OCI-LY1 (cell line): ENCODE results near the gene VCL.

Experiments
- H2AFZ ChIP-seq: fragments of 200-600 bp; sonication (generic), shearing (Covaris generic); 2 replicates; pipeline ENCODE4 v1.6.0; 2014; ENCODE audit warnings: antibody characterized with exemption, mild to moderate bottlenecking, low read length
- H3F3A ChIP-seq: fragments of 200-600 bp; sonication (generic), shearing (Covaris generic); 2 replicates; pipeline ENCODE4 v1.6.0; 2014; ENCODE audit warnings: mild to moderate bottlenecking, antibody characterized with exemption, low read length, moderate library complexity; ENCODE audit not compliant: insufficient read depth
- H3K27ac ChIP-seq: fragments of 200-600 bp; sonication (generic); 2 replicates; pipeline ENCODE4 v1.5.1; 2014; ENCODE audit warnings: low read length, mixed run types, mild to moderate bottlenecking, low read depth; ENCODE audit not compliant: poor library complexity, severe bottlenecking
- H3K27me3 ChIP-seq: fragments of 200-600 bp; sonication (generic); 2 replicates; pipeline ENCODE4 v1.6.0; 2014; ENCODE audit warnings: antibody characterized with exemption, mild to moderate bottlenecking, low read length, moderate library complexity; ENCODE audit not compliant: insufficient read depth
- H3K36me3 ChIP-seq: fragments of 200-600 bp; sonication (generic); 2 replicates; pipeline ENCODE4 v1.6.1; 2014; ENCODE audit warnings: mild to moderate bottlenecking, antibody characterized with exemption, low read length, moderate library complexity, mixed read lengths; ENCODE audit not compliant: insufficient read depth
- H3K4me1 ChIP-seq: fragments of 200-600 bp; sonication (generic); 2 replicates; pipeline ENCODE4 v1.5.1; 2014; ENCODE audit warnings: mild to moderate bottlenecking, low read length, moderate library complexity; ENCODE audit not compliant: insufficient read depth, severe bottlenecking
- H3K4me2 ChIP-seq: fragments of 200-600 bp; sonication (generic), shearing (Covaris generic); 2 replicates; pipeline ENCODE4 v1.6.1; 2014; ENCODE audit warnings: low read length
- H3K4me3 ChIP-seq: fragments of 200-600 bp; sonication (generic); 2 replicates; pipeline ENCODE4 v1.5.1; 2014; ENCODE audit warnings: low read length, low read depth, mild to moderate bottlenecking, mixed read lengths; ENCODE audit not compliant: poor library complexity, severe bottlenecking
- H3K79me2 ChIP-seq: fragments of 200-600 bp; shearing (Covaris generic); 2 replicates; pipeline ENCODE4 v1.6.1; 2016; ENCODE audit warnings: mixed run types, low read length, mixed read lengths; ENCODE audit not compliant: insufficient read depth
- H3K9ac ChIP-seq: fragments of 200-600 bp; sonication (generic), shearing (Covaris generic); 2 replicates; pipeline ENCODE4 v1.6.1; 2014; ENCODE audit warnings: mild to moderate bottlenecking, low read length, mixed read lengths
- H3K9me2 ChIP-seq: fragments of 200-600 bp; sonication (generic), shearing (Covaris generic); 2 replicates; pipeline ENCODE4 v1.6.1; 2014; ENCODE audit warnings: low read depth, mild to moderate bottlenecking, low read length, mixed read lengths
- H3K9me3 ChIP-seq: fragments of 200-600 bp; shearing (Covaris generic); 2 replicates; pipeline ENCODE4 v1.6.1; 2014; ENCODE audit warnings: low read length, mixed read lengths
- H4K20me1 ChIP-seq: fragments of 200-600 bp; sonication (generic), shearing (Covaris generic); 2 replicates; pipeline ENCODE4 v1.6.0; 2016; ENCODE audit warnings: mild to moderate bottlenecking, low read length; ENCODE audit not compliant: insufficient read depth
- CTCF ChIP-seq: fragments of 200-600 bp; sonication (generic), shearing (Covaris generic); IDR thresholded peaks from 2 replicates; pipeline ENCODE4 v1.5.1; 2017; ENCODE audit warnings: mild to moderate bottlenecking, antibody characterized with exemption, low read length, moderate library complexity, mixed read lengths
- EZH2 ChIP-seq: fragments of 200-600 bp; sonication (generic), shearing (Covaris generic); IDR thresholded peaks from 2 replicates; pipeline ENCODE4 v1.8.0; 2017; ENCODE audit warnings: borderline replicate concordance, mixed run types, mild to moderate bottlenecking, antibody characterized with exemption, low read length, moderate library complexity, mixed read lengths

VCL gene

GRCh38 chr10:73953665-73954064 is 44.3 kb upstream of the VCL start:
- Histone ChIP-seq H3K4me1 (peaks cover 19% of the 10 kb centered on the region), H3K9me2 (no peaks in the 10 kb centered on the region), H3K4me3 (no peak overlapping the region), H3K9ac (no peak overlapping the region), H3F3A (no peaks in the 10 kb centered on the region), H3K36me3 (no peaks in the 10 kb centered on the region), H4K20me1 (no peaks in the 10 kb centered on the region), H2AFZ (no peak overlapping the region), H3K9me3 (no peaks in the 10 kb centered on the region), H3K27me3 (no peaks in the 10 kb centered on the region), H3K27ac (no peak overlapping the region), H3K79me2 (no peaks in the 10 kb centered on the region), H3K4me2 (no peak overlapping the region)
- TF ChIP-seq EZH2 (no peak), CTCF (no peak)

GRCh38 chr10:73954737-73955136 is 43.2 kb upstream of the VCL start:
- Histone ChIP-seq H3K27ac (no peak overlapping the region), H3K4me1 (peaks cover 23% of the 10 kb centered on the region), H3K36me3 (no peaks in the 10 kb centered on the region), H3K9me2 (no peaks in the 10 kb centered on the region), H3F3A (no peaks in the 10 kb centered on the region), H2AFZ (no peak overlapping the region), H3K9me3 (no peaks in the 10 kb centered on the region), H3K4me2 (no peak overlapping the region), H3K4me3 (no peak overlapping the region), H3K79me2 (no peaks in the 10 kb centered on the region), H3K9ac (no peak overlapping the region), H4K20me1 (no peaks in the 10 kb centered on the region), H3K27me3 (no peaks in the 10 kb centered on the region)
- TF ChIP-seq EZH2 = no peak
- no peak for TF ChIP-seq CTCF

- no peak overlapping the region for H3K9ac ChIP-seq
- H3K27me3 ChIP-seq = no peaks in the 10 kb centered on the region
- peaks cover 33% of the 10 kb centered on the region for H3K4me1 ChIP-seq
- no peaks in the 10 kb centered on the region for H3K36me3 ChIP-seq
- H4K20me1 ChIP-seq = no peaks in the 10 kb centered on the region
- no peaks in the 10 kb centered on the region for H3K9me2 ChIP-seq
- H3K79me2 ChIP-seq = no peaks in the 10 kb centered on the region
- H3K27ac ChIP-seq = no peak overlapping the region
- H2AFZ ChIP-seq = no peak overlapping the region
- no peaks in the 10 kb centered on the region for H3K9me3 ChIP-seq
- no peaks in the 10 kb centered on the region for H3F3A ChIP-seq
- TF ChIP-seq CTCF = no peak
- no peak for TF ChIP-seq EZH2
- H3K4me3 ChIP-seq = no peak overlapping the region
- no peak overlapping the region for H3K4me2 ChIP-seq
These were observed 42.2 kb upstream of the VCL start for GRCh38 chr10:73955719-73956118.
